HepG2 (cell line): Measurements from ENCODE around the gene NUDT17. TPM values are rescaled to one million over a fixed set of nuclear protein-coding genes. Genes with fewer than 3 reads are reported as not detected.

Experiments
- ATAC-seq: fragments of 200-7000 bp; cut with Tn5 transposase; 3 replicates; pipeline ENCODE4 v1.9.1; 2020; ENCODE audit warnings: mild to moderate bottlenecking, moderate library complexity
- BruUV-seq: library from RNA; stranded (reverse); fragments of 400-500 nt; replicated peaks from 2 replicates; lab custom pipeline; 2021; lab: Mats Ljungman, UMichigan
- CTCF ChIA-PET: fragments of 300-600 bp; formaldehyde crosslinking; extraction: SDS; loops from one replicate; lab custom pipeline; 2021; ENCODE audit warnings: low total read pairs, inconsistent platforms, low intra/inter-chr PET ratio; lab: Yijun Ruan, JAX
- POLR2A ChIA-PET: fragments of 350-600 bp; sonication (Branson Sonifier 250); formaldehyde crosslinking; loops from one replicate; lab custom pipeline; 2020; ENCODE audit warnings: antibody characterized with exemption, inconsistent platforms; lab: Yijun Ruan, JAX
- DNase-seq: peaks from one replicate; pipeline ENCODE4 v3.0.0-alpha.2; 2015; ENCODE audit warnings: low spot score
- FAIRE-seq: peaks from 3 replicates; lab custom pipeline; 2011; peaks lifted over from hg19 to GRCh38; lab: Jason Lieb, UNC
- H2AFZ ChIP-seq: one replicate; pipeline ENCODE4 v1.6.1; 2011; ENCODE audit warnings: low read length, inconsistent platforms
- H3K27ac ChIP-seq: fragments of 300-600 bp; 3 replicates; pipeline ENCODE4 v1.8.0; 2011; ENCODE audit warnings: mixed run types, mild to moderate bottlenecking, mixed read lengths, low read length, inconsistent platforms; ENCODE audit not compliant: insufficient read depth; ENCODE audit errors: extremely low read length
- H3K27me3 ChIP-seq, 2 experiments: fragments of 200-600 bp in 1 of 2; 2 replicates in 1 of 2; 3 replicates in 1 of 2; pipeline versions ENCODE4 v1.6.0 to v1.8.0; 2011; ENCODE audit warnings: low read length in 2 of 2, mild to moderate bottlenecking in 2 of 2, moderate library complexity in 2 of 2, inconsistent platforms in 1 of 2; ENCODE audit not compliant: insufficient read depth in 2 of 2, control insufficient read depth in 1 of 2
- H3K36me3 ChIP-seq, 2 experiments: fragments of 200-600 bp in 1 of 2; replicated peaks in 1 of 2; 2 replicates in 1 of 2; 3 replicates in 1 of 2; pipeline versions ENCODE4 v1.5.1 to v1.8.0; 2011; ENCODE audit warnings: low read length in 2 of 2, inconsistent platforms in 1 of 2; ENCODE audit not compliant: insufficient read depth in 2 of 2, control insufficient read depth in 1 of 2
- H3K4me1 ChIP-seq: 2 replicates; pipeline ENCODE4 v1.5.1; 2012; ENCODE audit warnings: low read length, inconsistent platforms; ENCODE audit not compliant: insufficient read depth
- H3K4me2 ChIP-seq: 2 replicates; pipeline ENCODE4 v1.6.0; 2011; ENCODE audit warnings: low read depth, low read length, inconsistent platforms
- H3K4me3 ChIP-seq, 3 experiments: fragments of 200-600 bp in 1 of 3; sonication (generic), shearing (Covaris generic) in 1 of 3; replicated peaks in 1 of 3; 2 replicates each; pipeline ENCODE4 v1.5.1; 2011 to 2016; ENCODE audit warnings: low read length in 3 of 3, inconsistent platforms in 2 of 3, low read depth in 2 of 3, mild to moderate bottlenecking in 2 of 3, control low read depth in 1 of 3, mixed read lengths in 1 of 3; ENCODE audit not compliant: insufficient read depth in 1 of 3
- H3K79me2 ChIP-seq: one replicate; pipeline ENCODE4 v1.6.1; 2011; ENCODE audit warnings: low read length, inconsistent platforms; ENCODE audit not compliant: insufficient read depth
- H3K9ac ChIP-seq: 2 replicates; pipeline ENCODE4 v1.6.0; 2011; ENCODE audit warnings: mild to moderate bottlenecking, low read depth, low read length, inconsistent platforms; ENCODE audit not compliant: insufficient read depth
- H3K9me3 ChIP-seq: 2 replicates; pipeline ENCODE4 v1.5.1; 2012; ENCODE audit warnings: mild to moderate bottlenecking, low read length
- H4K20me1 ChIP-seq: 2 replicates; pipeline ENCODE4 v1.6.0; 2011; ENCODE audit warnings: inconsistent platforms, mild to moderate bottlenecking, low read length, moderate library complexity; ENCODE audit not compliant: insufficient read depth
- CEBPB ChIP-seq: IDR thresholded peaks from 2 replicates; pipeline ENCODE4 v1.6.1; 2011; ENCODE audit warnings: low read depth, low read length, improper control_type of control experiment, borderline replicate concordance
- TP53 ChIP-seq: sonication (generic); formaldehyde crosslinking; conservative IDR thresholded peaks from 2 replicates; pipeline ENCODE4 v1.4.0; 2020; ENCODE audit warnings: missing genetic modification reagents
- ZSCAN31 ChIP-seq: sonication (generic); formaldehyde crosslinking; IDR thresholded peaks from 2 replicates; pipeline ENCODE4 v1.5.0; 2020; ENCODE audit warnings: low read depth, mild to moderate bottlenecking, missing genetic modification reagents
- WGBS: methylation state at CpG from one replicate; pipeline ENCODE4 v1.1.6; 2017; ENCODE audit warnings: low lambda C conversion rate; 5-methylcytosine and 5-hydroxymethylcytosine counted together
- in situ Hi-C: cut with HindIII; loops from 2 replicates; pipeline ENCODE4 v1.10.0; 2017; ENCODE audit warnings: low pct_unique_long_range_greater_than_20kb; ENCODE audit not compliant: extremely low pct_ligation_motif_present
- intact Hi-C: fragments of 100-400 bp; cut with micrococcal nuclease; formaldehyde crosslinking; loops from one replicate; pipeline ENCODE4 v1.10.0; 2022; ENCODE audit not compliant: unreplicated experiment
- polyA plus RNA-seq, 8 experiments: library from polyadenylated mRNA; depleted of rRNA in 3 of 8; stranded (reverse) in 7 of 8; unstranded in 1 of 8; fragments of >200 nt; fragmentation: Illumina TruSeq in 4 of 8; extraction: Trizol in 4 of 8; gene quantifications; 2 replicates each; pipeline versions ENCODE4 v1.2.1 to v1.2.3, GENCODE V29; 2011 to 2016; ENCODE audit warnings: low read depth in 4 of 8, missing spikeins in 1 of 8, mixed read lengths in 1 of 8; ENCODE audit not compliant: insufficient read depth in 1 of 8
- total RNA-seq, 5 experiments: library from RNA; depleted of rRNA; stranded (reverse); fragments of >200 nt; fragmentation: Illumina TruSeq; extraction: Trizol; gene quantifications; 2 replicates each; pipeline ENCODE4 v1.2.3, GENCODE V29; 2016; ENCODE audit warnings: low read depth in 1 of 5
- TF ChIP-seq, protein P1 (sequence below): sonication (generic); formaldehyde crosslinking; IDR thresholded peaks from 2 replicates; pipeline ENCODE4 v1.4.0; 2020; ENCODE audit warnings: missing genetic modification reagents
- TF ChIP-seq, protein P2 (sequence below): sonication (generic); formaldehyde crosslinking; IDR thresholded peaks from 2 replicates; pipeline ENCODE4 v1.9.0; 2021; ENCODE audit warnings: missing genetic modification reagents, borderline replicate concordance
- TF ChIP-seq, protein P3 (sequence below): sonication (generic); formaldehyde crosslinking; conservative IDR thresholded peaks from 2 replicates; pipeline ENCODE4 v1.8.1; 2023; ENCODE audit warnings: missing genetic modification reagents

Gene NUDT17
- total and polyA plus RNA-seq, 2 of the 13 experiments (the other 11 are each of a cell fraction or from before 2014, with no cell fraction given), result 2.6 to 5.8 TPM

DNA sequence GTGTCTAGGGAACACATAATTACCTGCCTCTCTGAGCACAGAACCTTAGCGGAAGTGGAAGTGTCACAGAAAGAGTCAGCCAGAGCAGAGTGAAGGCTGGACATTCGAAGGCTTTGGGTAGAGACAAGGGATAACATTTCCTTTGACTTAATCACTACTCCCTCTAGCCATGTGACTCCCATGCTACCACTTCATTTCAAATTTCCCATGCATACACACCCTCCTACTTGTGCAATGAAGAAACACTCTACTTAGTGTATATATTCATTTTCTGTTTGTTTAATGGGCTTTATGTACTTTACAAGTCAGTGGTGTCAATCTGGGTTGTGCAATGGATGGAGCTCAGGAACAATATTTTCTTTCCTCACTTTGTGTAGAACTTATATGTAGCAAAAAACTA is 33.3 kb downstream of the NUDT17 start:
- H3K4me3 ChIP-seq, result no peak overlapping the region
- ChIA-PET POLR2A (no interaction called here), CTCF (no interaction called here)
- no peak overlapping the region for H3K9ac ChIP-seq
- no peaks in the 10 kb centered on the region for H3K36me3 ChIP-seq
- 0 out of 2 replicates have a peak, but pooled peaks cover 7% of the 10 kb centered on the region for H3K4me1 ChIP-seq
- TF ChIP-seq CEBPB (peak; percentile 50), TP53 (CRISPR knock-in tag) (no peak)
- no peak overlapping the region for H3K4me2 ChIP-seq
- H3K27ac ChIP-seq, result no peak overlapping the region
- in situ Hi-C loops, result no loop called here
- peaks cover 2 to 46% of the 10 kb centered on the region in 2 experiments; a peak in 3 of 5 replicates for H3K27me3 ChIP-seq
- no peak for DNase-seq
- BruUV-seq, result no TSS peak
- ATAC-seq, result no peak
- WGBS, result 27% methylated on average over 2 of the region's 2 CpGs
- no peaks in the 10 kb centered on the region for H3K79me2 ChIP-seq
- H2AFZ ChIP-seq, result no peak overlapping the region
- intact Hi-C loops, result no loop called here
- no peaks in the 10 kb centered on the region for H3K9me3 ChIP-seq
- FAIRE-seq, result no peak
- no peaks in the 10 kb centered on the region for H4K20me1 ChIP-seq

DNA sequence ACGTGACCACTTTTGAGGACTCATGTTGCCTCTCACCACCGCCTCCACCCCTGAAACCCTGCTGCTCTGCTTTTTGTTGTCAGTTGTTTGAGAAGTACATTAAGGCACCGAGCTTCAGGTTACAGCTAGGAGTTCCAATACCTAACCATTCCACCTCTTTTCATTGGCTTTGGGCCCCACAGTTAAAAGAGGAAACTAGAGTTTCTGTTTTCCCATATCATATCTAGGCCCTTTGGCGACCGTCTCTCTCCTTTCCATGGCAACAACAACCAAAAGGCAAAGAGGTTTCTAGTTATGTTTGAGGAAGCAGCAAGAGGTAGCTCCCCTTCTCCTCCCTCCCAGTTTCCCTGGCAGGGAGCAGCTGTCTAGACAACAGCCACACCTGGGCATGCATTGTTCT is 34.3 kb downstream of the NUDT17 start:
- FAIRE-seq (no peak), DNase-seq (no peak), ATAC-seq (no peak)
- no peak overlapping the region for H2AFZ ChIP-seq
- H3K9ac ChIP-seq, result no peak overlapping the region
- H3K27ac ChIP-seq, result no peak overlapping the region
- no peak overlapping the region for H3K4me2 ChIP-seq
- intact Hi-C loops (no loop called here), in situ Hi-C loops (loop anchor here (10.0 kb wide), 1 partner anchor 125 kb away; no protein-coding TSS in a partner anchor)
- H3K79me2 ChIP-seq, result no peaks in the 10 kb centered on the region
- ChIA-PET CTCF (no interaction called here), POLR2A (no interaction called here)
- TF ChIP-seq, protein P1, sequence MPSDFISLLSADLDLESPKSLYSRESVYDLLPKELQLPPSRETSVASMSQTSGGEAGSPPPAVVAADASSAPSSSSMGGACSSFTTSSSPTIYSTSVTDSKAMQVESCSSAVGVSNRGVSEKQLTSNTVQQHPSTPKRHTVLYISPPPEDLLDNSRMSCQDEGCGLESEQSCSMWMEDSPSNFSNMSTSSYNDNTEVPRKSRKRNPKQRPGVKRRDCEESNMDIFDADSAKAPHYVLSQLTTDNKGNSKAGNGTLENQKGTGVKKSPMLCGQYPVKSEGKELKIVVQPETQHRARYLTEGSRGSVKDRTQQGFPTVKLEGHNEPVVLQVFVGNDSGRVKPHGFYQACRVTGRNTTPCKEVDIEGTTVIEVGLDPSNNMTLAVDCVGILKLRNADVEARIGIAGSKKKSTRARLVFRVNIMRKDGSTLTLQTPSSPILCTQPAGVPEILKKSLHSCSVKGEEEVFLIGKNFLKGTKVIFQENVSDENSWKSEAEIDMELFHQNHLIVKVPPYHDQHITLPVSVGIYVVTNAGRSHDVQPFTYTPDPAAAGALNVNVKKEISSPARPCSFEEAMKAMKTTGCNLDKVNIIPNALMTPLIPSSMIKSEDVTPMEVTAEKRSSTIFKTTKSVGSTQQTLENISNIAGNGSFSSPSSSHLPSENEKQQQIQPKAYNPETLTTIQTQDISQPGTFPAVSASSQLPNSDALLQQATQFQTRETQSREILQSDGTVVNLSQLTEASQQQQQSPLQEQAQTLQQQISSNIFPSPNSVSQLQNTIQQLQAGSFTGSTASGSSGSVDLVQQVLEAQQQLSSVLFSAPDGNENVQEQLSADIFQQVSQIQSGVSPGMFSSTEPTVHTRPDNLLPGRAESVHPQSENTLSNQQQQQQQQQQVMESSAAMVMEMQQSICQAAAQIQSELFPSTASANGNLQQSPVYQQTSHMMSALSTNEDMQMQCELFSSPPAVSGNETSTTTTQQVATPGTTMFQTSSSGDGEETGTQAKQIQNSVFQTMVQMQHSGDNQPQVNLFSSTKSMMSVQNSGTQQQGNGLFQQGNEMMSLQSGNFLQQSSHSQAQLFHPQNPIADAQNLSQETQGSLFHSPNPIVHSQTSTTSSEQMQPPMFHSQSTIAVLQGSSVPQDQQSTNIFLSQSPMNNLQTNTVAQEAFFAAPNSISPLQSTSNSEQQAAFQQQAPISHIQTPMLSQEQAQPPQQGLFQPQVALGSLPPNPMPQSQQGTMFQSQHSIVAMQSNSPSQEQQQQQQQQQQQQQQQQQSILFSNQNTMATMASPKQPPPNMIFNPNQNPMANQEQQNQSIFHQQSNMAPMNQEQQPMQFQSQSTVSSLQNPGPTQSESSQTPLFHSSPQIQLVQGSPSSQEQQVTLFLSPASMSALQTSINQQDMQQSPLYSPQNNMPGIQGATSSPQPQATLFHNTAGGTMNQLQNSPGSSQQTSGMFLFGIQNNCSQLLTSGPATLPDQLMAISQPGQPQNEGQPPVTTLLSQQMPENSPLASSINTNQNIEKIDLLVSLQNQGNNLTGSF (CRISPR knock-in tag), result no peak
- TF ChIP-seq, protein P2, sequence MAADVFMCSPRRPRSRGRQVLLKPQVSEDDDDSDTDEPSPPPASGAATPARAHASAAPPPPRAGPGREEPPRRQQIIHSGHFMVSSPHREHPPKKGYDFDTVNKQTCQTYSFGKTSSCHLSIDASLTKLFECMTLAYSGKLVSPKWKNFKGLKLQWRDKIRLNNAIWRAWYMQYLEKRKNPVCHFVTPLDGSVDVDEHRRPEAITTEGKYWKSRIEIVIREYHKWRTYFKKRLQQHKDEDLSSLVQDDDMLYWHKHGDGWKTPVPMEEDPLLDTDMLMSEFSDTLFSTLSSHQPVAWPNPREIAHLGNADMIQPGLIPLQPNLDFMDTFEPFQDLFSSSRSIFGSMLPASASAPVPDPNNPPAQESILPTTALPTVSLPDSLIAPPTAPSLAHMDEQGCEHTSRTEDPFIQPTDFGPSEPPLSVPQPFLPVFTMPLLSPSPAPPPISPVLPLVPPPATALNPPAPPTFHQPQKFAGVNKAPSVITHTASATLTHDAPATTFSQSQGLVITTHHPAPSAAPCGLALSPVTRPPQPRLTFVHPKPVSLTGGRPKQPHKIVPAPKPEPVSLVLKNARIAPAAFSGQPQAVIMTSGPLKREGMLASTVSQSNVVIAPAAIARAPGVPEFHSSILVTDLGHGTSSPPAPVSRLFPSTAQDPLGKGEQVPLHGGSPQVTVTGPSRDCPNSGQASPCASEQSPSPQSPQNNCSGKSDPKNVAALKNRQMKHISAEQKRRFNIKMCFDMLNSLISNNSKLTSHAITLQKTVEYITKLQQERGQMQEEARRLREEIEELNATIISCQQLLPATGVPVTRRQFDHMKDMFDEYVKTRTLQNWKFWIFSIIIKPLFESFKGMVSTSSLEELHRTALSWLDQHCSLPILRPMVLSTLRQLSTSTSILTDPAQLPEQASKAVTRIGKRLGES (CRISPR knock-in tag), result no peak
- TF ChIP-seq, protein P3, sequence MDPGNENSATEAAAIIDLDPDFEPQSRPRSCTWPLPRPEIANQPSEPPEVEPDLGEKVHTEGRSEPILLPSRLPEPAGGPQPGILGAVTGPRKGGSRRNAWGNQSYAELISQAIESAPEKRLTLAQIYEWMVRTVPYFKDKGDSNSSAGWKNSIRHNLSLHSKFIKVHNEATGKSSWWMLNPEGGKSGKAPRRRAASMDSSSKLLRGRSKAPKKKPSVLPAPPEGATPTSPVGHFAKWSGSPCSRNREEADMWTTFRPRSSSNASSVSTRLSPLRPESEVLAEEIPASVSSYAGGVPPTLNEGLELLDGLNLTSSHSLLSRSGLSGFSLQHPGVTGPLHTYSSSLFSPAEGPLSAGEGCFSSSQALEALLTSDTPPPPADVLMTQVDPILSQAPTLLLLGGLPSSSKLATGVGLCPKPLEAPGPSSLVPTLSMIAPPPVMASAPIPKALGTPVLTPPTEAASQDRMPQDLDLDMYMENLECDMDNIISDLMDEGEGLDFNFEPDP (CRISPR knock-in tag), result no peak
- TF ChIP-seq ZSCAN31, result no peak
- H3K27me3 ChIP-seq, result peaks cover 2 to 46% of the 10 kb centered on the region in 2 experiments; a peak in 4 of 5 replicates
- no peaks in the 10 kb centered on the region for H3K9me3 ChIP-seq
- BruUV-seq, result no TSS peak
- no peaks in the 10 kb centered on the region for H3K36me3 ChIP-seq
- H3K4me1 ChIP-seq, result 0 out of 2 replicates have a peak, but pooled peaks cover 7% of the 10 kb centered on the region
- 16% methylated on average over 5 of the region's 5 CpGs for WGBS
- no peak overlapping the region for H3K4me3 ChIP-seq
- no peaks in the 10 kb centered on the region for H4K20me1 ChIP-seq
